Progenitor cell of endocrine pancreas (in vitro differentiated cells): ENCODE data around the gene CNTNAP2. TPM values are rescaled to one million over a fixed set of nuclear protein-coding genes. Genes with fewer than 3 reads are reported as not detected.
A peak's percentile ranks its signal among the peaks of the same experiment; 100 is the strongest.

ENCODE experiments used
- DNase-seq: peaks from one replicate; pipeline ENCODE4 v3.0.0; 2021; ENCODE audit warnings: low spot score; ENCODE audit not compliant: unreplicated experiment
- H3K27ac Mint-ChIP-seq: 2 replicates; pipeline ENCODE4 v1.8.0; 2021; ENCODE audit warnings: mild to moderate bottlenecking, moderate library complexity, mixed read lengths
- H3K27me3 Mint-ChIP-seq: 2 replicates; pipeline ENCODE4 v1.8.0; 2021; ENCODE audit warnings: mixed read lengths
- H3K36me3 Mint-ChIP-seq: 2 replicates; pipeline ENCODE4 v1.8.0; 2022; ENCODE audit warnings: mixed read lengths; ENCODE audit not compliant: insufficient read depth
- H3K4me1 Mint-ChIP-seq: 2 replicates; pipeline ENCODE4 v1.8.0; 2021; ENCODE audit warnings: low read depth, mixed read lengths
- H3K4me3 Mint-ChIP-seq: 2 replicates; pipeline ENCODE4 v1.8.0; 2021; ENCODE audit warnings: low read depth, mild to moderate bottlenecking, moderate library complexity, mixed read lengths
- H3K9me3 Mint-ChIP-seq: 2 replicates; pipeline ENCODE4 v1.8.0; 2021; ENCODE audit warnings: low read depth, mixed read lengths
- total RNA-seq: library from RNA; stranded (reverse); gene quantifications from 2 replicates; pipeline ENCODE4 v1.2.1, GENCODE V29; 2021
- TF ChIP-seq, protein P1 (sequence below): fragments of 200-600 bp; sonication (generic); IDR thresholded peaks from one replicate; pipeline ENCODE4 v1.5.0; 2021; ENCODE audit warnings: antibody characterized with exemption, mild to moderate bottlenecking; ENCODE audit not compliant: unreplicated experiment

The CNTNAP2 gene
- total RNA-seq, 1 donor from 2014 or later: 6.5 TPM

DNA sequence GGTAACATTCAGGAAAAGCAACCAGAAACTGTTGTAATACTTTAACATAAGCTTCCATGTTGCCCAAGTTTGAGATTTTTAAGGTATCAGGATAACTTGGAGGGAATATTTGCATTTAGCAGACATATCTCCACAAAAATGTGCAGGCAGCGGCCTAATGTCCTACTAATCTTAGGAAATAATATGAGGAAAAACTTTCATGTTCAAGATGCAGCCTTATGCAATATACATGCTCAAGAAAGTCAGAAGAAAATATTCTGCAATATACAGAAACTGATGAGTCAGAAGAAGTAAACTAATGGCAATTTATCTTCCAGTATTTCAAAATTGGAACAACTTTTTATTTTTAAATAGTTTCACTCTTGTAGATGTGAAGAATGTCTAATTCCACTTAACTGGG, 2010.8 kb downstream of the CNTNAP2 start:
- TF ChIP-seq, protein P1, sequence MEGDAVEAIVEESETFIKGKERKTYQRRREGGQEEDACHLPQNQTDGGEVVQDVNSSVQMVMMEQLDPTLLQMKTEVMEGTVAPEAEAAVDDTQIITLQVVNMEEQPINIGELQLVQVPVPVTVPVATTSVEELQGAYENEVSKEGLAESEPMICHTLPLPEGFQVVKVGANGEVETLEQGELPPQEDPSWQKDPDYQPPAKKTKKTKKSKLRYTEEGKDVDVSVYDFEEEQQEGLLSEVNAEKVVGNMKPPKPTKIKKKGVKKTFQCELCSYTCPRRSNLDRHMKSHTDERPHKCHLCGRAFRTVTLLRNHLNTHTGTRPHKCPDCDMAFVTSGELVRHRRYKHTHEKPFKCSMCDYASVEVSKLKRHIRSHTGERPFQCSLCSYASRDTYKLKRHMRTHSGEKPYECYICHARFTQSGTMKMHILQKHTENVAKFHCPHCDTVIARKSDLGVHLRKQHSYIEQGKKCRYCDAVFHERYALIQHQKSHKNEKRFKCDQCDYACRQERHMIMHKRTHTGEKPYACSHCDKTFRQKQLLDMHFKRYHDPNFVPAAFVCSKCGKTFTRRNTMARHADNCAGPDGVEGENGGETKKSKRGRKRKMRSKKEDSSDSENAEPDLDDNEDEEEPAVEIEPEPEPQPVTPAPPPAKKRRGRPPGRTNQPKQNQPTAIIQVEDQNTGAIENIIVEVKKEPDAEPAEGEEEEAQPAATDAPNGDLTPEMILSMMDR: no peak
- Mint-ChIP-seq H3K4me3 (no peak overlapping the region), H3K27ac (no peak overlapping the region)

DNA sequence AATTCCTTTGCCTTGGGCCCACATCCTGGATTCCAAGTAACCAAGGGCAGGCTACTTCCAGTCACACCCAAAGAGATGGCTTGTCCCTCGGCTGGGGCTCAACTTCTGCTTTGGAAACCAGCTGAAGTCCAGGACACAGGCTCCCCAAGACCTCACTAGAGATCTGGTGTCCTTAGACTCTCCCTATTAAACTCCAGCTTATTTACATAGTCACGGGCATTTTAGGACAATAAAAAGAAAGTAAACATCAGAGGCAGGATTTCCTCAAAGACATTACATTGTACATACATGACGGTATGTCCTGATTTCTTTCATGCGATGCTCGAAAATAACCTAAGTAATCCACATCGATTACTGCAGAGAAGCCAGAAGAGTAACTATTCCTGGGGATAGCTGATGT, 2012.4 kb downstream of the CNTNAP2 start:
- DNase-seq: no peak
- Mint-ChIP-seq H3K9me3 (peaks cover 6% of the 10 kb centered on the region), H3K4me3 (no peak overlapping the region), H3K36me3 (no peaks in the 10 kb centered on the region), H3K4me1 (no peaks in the 10 kb centered on the region), H3K27ac (no peak overlapping the region), H3K27me3 (no peaks in the 10 kb centered on the region)
- TF ChIP-seq, protein P1: no peak

More for the DNA sequence above, 2010.8 kb downstream of the CNTNAP2 start:
- Mint-ChIP-seq H3K4me1 (no peaks in the 10 kb centered on the region), H3K9me3 (peaks cover 6% of the 10 kb centered on the region), H3K27me3 (no peaks in the 10 kb centered on the region), H3K36me3 (no peaks in the 10 kb centered on the region)
- DNase-seq: no peak

DNA sequence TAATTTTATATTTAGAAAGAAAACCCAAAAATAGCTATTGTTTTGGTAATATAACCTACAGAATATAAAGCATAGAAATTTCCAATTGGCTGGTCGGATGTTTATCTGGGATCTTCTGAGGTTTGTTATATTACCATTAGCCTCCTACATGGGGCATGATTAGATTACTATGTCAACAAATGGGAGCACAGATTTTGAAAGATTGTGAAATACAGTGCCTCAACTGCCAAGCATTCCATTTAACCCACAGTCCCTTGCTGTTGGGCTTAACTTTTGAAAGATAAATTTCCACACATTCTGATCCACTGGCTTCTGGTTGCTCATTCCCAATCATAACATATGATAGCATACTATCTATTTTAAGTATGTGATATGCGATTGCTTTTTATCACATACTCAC, 2018.5 kb downstream of the CNTNAP2 start:
- no peak overlapping the region for H3K27ac Mint-ChIP-seq
- TF ChIP-seq, protein P1: no peak
- H3K9me3 Mint-ChIP-seq: peaks cover 3% of the 10 kb centered on the region
- no peak overlapping the region for H3K4me3 Mint-ChIP-seq
- no peaks in the 10 kb centered on the region for H3K4me1 Mint-ChIP-seq
- no peak for DNase-seq
- H3K36me3 Mint-ChIP-seq: no peaks in the 10 kb centered on the region
- H3K27me3 Mint-ChIP-seq: peaks cover 5% of the 10 kb centered on the region

DNA sequence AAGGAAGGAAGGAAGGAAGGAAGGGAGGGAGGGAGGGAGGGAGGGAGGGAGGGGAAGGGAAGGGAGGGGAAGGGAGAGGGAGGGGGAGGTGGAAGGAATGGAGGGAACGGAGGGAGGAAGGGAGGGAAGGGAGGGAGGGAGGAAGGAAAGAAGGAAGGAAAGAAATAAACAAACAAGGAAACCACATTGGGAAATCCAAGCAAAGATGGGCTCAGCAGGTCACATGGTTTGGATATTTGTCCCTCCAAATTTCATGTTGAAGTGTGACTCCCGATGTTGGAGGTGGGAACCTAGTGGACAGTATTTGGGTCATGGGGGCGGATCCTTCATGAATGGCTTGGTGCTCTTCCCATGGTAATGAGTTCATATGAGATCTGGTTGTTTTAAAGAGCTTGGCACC, 2019.4 kb downstream of the CNTNAP2 start:
- DNase-seq: no peak
- peaks cover 5% of the 10 kb centered on the region for H3K27me3 Mint-ChIP-seq
- no peaks in the 10 kb centered on the region for H3K4me1 Mint-ChIP-seq
- TF ChIP-seq, protein P1: no peak
- no peak overlapping the region for H3K4me3 Mint-ChIP-seq
- H3K27ac Mint-ChIP-seq: no peak overlapping the region
- H3K9me3 Mint-ChIP-seq: peaks cover 3% of the 10 kb centered on the region
- H3K36me3 Mint-ChIP-seq: no peaks in the 10 kb centered on the region

DNA sequence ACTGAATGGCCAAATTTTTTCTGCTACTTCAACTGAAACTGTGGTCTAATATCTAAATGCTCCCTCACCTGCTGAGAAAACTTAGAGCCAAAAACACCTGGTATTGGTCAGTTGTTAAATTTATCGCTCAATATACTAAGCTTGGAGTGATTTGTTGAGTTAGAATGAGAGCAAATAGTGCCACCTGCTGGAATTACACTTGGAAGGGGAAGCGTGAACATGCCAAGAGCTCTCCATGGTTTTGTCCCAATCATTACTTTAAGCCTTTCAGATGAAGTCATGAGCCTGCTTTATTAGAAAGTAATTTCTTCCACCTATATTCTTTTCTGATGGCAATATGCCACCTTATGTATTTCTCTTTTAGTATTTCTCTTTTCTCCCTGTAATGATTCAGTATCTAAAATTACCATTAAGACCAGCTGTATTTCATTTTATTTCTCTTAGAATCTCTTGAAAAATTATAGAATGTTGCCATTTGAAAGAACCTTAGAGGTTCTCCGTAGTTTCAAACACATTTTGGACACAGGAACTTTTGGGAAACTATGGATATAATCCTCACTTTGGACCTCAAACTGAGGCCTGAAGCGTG, 2026.2 kb downstream of the CNTNAP2 start:
- DNase-seq: peak; percentile 14

More for the DNA sequence above, 2026.2 kb downstream of the CNTNAP2 start:
- Mint-ChIP-seq H3K4me1 (no peaks in the 10 kb centered on the region), H3K4me3 (no peak overlapping the region), H3K27me3 (peaks cover 11% of the 10 kb centered on the region), H3K27ac (no peak overlapping the region), H3K9me3 (peaks cover 3% of the 10 kb centered on the region), H3K36me3 (no peaks in the 10 kb centered on the region)
- TF ChIP-seq, protein P1: peak; percentile 80
